Ishikawa (cell line): ENCODE results near the gene ADD3.

ENCODE experiments used
- CEBPB ChIP-seq: IDR thresholded peaks from 2 replicates; pipeline ENCODE4 v1.6.1; 2012
- CREB1 ChIP-seq: IDR thresholded peaks from 2 replicates; pipeline ENCODE4 v1.6.1; 2012; ENCODE audit warnings: low read depth
- EGR1 ChIP-seq: IDR thresholded peaks from 2 replicates; pipeline ENCODE4 v1.6.1; 2012
- EP300 ChIP-seq: IDR thresholded peaks from 2 replicates; pipeline ENCODE4 v1.6.1; 2012; ENCODE audit warnings: borderline replicate concordance
- FOXM1 ChIP-seq: IDR thresholded peaks from 2 replicates; pipeline ENCODE4 v1.6.1; 2012; ENCODE audit warnings: low read depth, borderline replicate concordance
- MAX ChIP-seq: IDR thresholded peaks from 2 replicates; pipeline ENCODE4 v1.6.1; 2012
- NFIC ChIP-seq: IDR thresholded peaks from 2 replicates; pipeline ENCODE4 v1.6.1; 2012
- RAD21 ChIP-seq: IDR thresholded peaks from 2 replicates; pipeline ENCODE4 v1.6.1; 2012; ENCODE audit warnings: low read depth
- REST ChIP-seq: IDR thresholded peaks from 2 replicates; pipeline ENCODE4 v1.6.1; 2012; ENCODE audit warnings: low read depth, mild to moderate bottlenecking
- TAF1 ChIP-seq: IDR thresholded peaks from 2 replicates; pipeline ENCODE4 v1.6.1; 2012; ENCODE audit warnings: low read depth, mild to moderate bottlenecking
- TCF12 ChIP-seq: IDR thresholded peaks from 2 replicates; pipeline ENCODE4 v1.6.1; 2012; ENCODE audit warnings: low read depth
- TEAD4 ChIP-seq: IDR thresholded peaks from 2 replicates; pipeline ENCODE4 v1.6.1; 2012
- USF1 ChIP-seq: IDR thresholded peaks from 2 replicates; pipeline ENCODE4 v1.6.1; 2012
- YY1 ChIP-seq: IDR thresholded peaks from 2 replicates; pipeline ENCODE4 v1.6.1; 2012; ENCODE audit warnings: low read depth
- ZBTB7A ChIP-seq: IDR thresholded peaks from 2 replicates; pipeline ENCODE4 v1.6.1; 2012; ENCODE audit warnings: low read depth

Gene ADD3

GRCh38 chr10:110169586-110169985 lies 161.8 kb downstream of the ADD3 start:
- no peak for TF ChIP-seq CREB1
- TF ChIP-seq TCF12 = no peak
- TF ChIP-seq USF1 = no peak

- TF ChIP-seq TCF12 (no peak), EP300 (no peak), CEBPB (no peak), USF1 (no peak), MAX (no peak), RAD21 (no peak), TAF1 (no peak), ZBTB7A (no peak), REST (no peak)
These were observed 162.6 kb downstream of the ADD3 start for GRCh38 chr10:110170142-110170971.

GRCh38 chr10:110171032-110171431 lies 163.2 kb downstream of the ADD3 start:
- TF ChIP-seq EGR1 = no peak
- TF ChIP-seq USF1 = no peak
- TF ChIP-seq MAX = no peak
- no peak for TF ChIP-seq CEBPB
- TF ChIP-seq RAD21 = no peak
- no peak for TF ChIP-seq CREB1
- no peak for TF ChIP-seq TEAD4
- no peak for TF ChIP-seq EP300
- TF ChIP-seq FOXM1 = no peak
- no peak for TF ChIP-seq REST
- TF ChIP-seq ZBTB7A = no peak
- TF ChIP-seq YY1 = no peak
- no peak for TF ChIP-seq TCF12
- no peak for TF ChIP-seq TAF1
- TF ChIP-seq NFIC = no peak

GRCh38 chr10:110172155-110172554 lies 164.4 kb downstream of the ADD3 start:
- TF ChIP-seq USF1 (0 out of 2 replicates have a peak, but pooled peaks have one; percentile 7), MAX (no peak)

GRCh38 chr10:110174201-110174600 lies 166.4 kb downstream of the ADD3 start:
- TF ChIP-seq USF1 (no peak), ZBTB7A (no peak), TEAD4 (no peak)
